HepG2 (cell line): Measurements from ENCODE around the gene MTOR. TPM values are rescaled to one million over a fixed set of nuclear protein-coding genes. Genes with fewer than 3 reads are reported as not detected.

ENCODE experiments used
- ATAC-seq: fragments of 200-7000 bp; cut with Tn5 transposase; 3 replicates; pipeline ENCODE4 v1.9.1; 2020; ENCODE audit warnings: mild to moderate bottlenecking, moderate library complexity
- BruUV-seq: library from RNA; stranded (reverse); fragments of 400-500 nt; replicated peaks from 2 replicates; lab custom pipeline; 2021; lab: Mats Ljungman, UMichigan
- CTCF ChIA-PET: fragments of 300-600 bp; formaldehyde crosslinking; extraction: SDS; loops from one replicate; lab custom pipeline; 2021; ENCODE audit warnings: low total read pairs, inconsistent platforms, low intra/inter-chr PET ratio; lab: Yijun Ruan, JAX
- POLR2A ChIA-PET: fragments of 350-600 bp; sonication (Branson Sonifier 250); formaldehyde crosslinking; loops from one replicate; lab custom pipeline; 2020; ENCODE audit warnings: antibody characterized with exemption, inconsistent platforms; lab: Yijun Ruan, JAX
- DNase-seq: peaks from one replicate; pipeline ENCODE4 v3.0.0-alpha.2; 2015; ENCODE audit warnings: low spot score
- FAIRE-seq: peaks from 3 replicates; lab custom pipeline; 2011; peaks lifted over from hg19 to GRCh38; lab: Jason Lieb, UNC
- H2AFZ ChIP-seq: one replicate; pipeline ENCODE4 v1.6.1; 2011; ENCODE audit warnings: low read length, inconsistent platforms
- H3K27ac ChIP-seq: fragments of 300-600 bp; 3 replicates; pipeline ENCODE4 v1.8.0; 2011; ENCODE audit warnings: mixed run types, mild to moderate bottlenecking, mixed read lengths, low read length, inconsistent platforms; ENCODE audit not compliant: insufficient read depth; ENCODE audit errors: extremely low read length
- H3K27me3 ChIP-seq, 2 experiments: fragments of 200-600 bp in 1 of 2; 2 replicates in 1 of 2; 3 replicates in 1 of 2; pipeline versions ENCODE4 v1.6.0 to v1.8.0; 2011; ENCODE audit warnings: low read length in 2 of 2, mild to moderate bottlenecking in 2 of 2, moderate library complexity in 2 of 2, inconsistent platforms in 1 of 2; ENCODE audit not compliant: insufficient read depth in 2 of 2, control insufficient read depth in 1 of 2
- H3K36me3 ChIP-seq, 2 experiments: fragments of 200-600 bp in 1 of 2; replicated peaks in 1 of 2; 2 replicates in 1 of 2; 3 replicates in 1 of 2; pipeline versions ENCODE4 v1.5.1 to v1.8.0; 2011; ENCODE audit warnings: low read length in 2 of 2, inconsistent platforms in 1 of 2; ENCODE audit not compliant: insufficient read depth in 2 of 2, control insufficient read depth in 1 of 2
- H3K4me1 ChIP-seq: 2 replicates; pipeline ENCODE4 v1.5.1; 2012; ENCODE audit warnings: low read length, inconsistent platforms; ENCODE audit not compliant: insufficient read depth
- H3K4me2 ChIP-seq: 2 replicates; pipeline ENCODE4 v1.6.0; 2011; ENCODE audit warnings: low read depth, low read length, inconsistent platforms
- H3K4me3 ChIP-seq, 3 experiments: fragments of 200-600 bp in 1 of 3; sonication (generic), shearing (Covaris generic) in 1 of 3; replicated peaks in 1 of 3; 2 replicates each; pipeline ENCODE4 v1.5.1; 2011 to 2016; ENCODE audit warnings: low read length in 3 of 3, inconsistent platforms in 2 of 3, low read depth in 2 of 3, mild to moderate bottlenecking in 2 of 3, control low read depth in 1 of 3, mixed read lengths in 1 of 3; ENCODE audit not compliant: insufficient read depth in 1 of 3
- H3K79me2 ChIP-seq: one replicate; pipeline ENCODE4 v1.6.1; 2011; ENCODE audit warnings: low read length, inconsistent platforms; ENCODE audit not compliant: insufficient read depth
- H3K9ac ChIP-seq: 2 replicates; pipeline ENCODE4 v1.6.0; 2011; ENCODE audit warnings: mild to moderate bottlenecking, low read depth, low read length, inconsistent platforms; ENCODE audit not compliant: insufficient read depth
- H3K9me3 ChIP-seq: 2 replicates; pipeline ENCODE4 v1.5.1; 2012; ENCODE audit warnings: mild to moderate bottlenecking, low read length
- H4K20me1 ChIP-seq: 2 replicates; pipeline ENCODE4 v1.6.0; 2011; ENCODE audit warnings: inconsistent platforms, mild to moderate bottlenecking, low read length, moderate library complexity; ENCODE audit not compliant: insufficient read depth
- AGO1 ChIP-seq: fragments of 200-400 bp; formaldehyde crosslinking; IDR thresholded peaks from 2 replicates; pipeline ENCODE4 v1.6.1; 2017; ENCODE audit warnings: mild to moderate bottlenecking, low read depth, low read length, moderate library complexity; ENCODE audit not compliant: poor library complexity, severe bottlenecking
- ARNT ChIP-seq: fragments of 450-650 bp; IDR thresholded peaks from 2 replicates; pipeline ENCODE4 v1.6.1; 2017
- ASH2L ChIP-seq: fragments of 300-600, 200-600 bp; sonication (generic); IDR thresholded peaks from 2 replicates; pipeline ENCODE4 v1.7.0; 2017; ENCODE audit warnings: low read depth, mild to moderate bottlenecking, moderate library complexity, mixed read lengths, low read length; ENCODE audit not compliant: insufficient read length
- DMAP1 ChIP-seq: IDR thresholded peaks from 2 replicates; pipeline ENCODE4 v1.6.1; 2016
- DNMT3B ChIP-seq: conservative IDR thresholded peaks from 2 replicates; pipeline ENCODE4 v1.6.1; 2016; ENCODE audit warnings: missing biosample characterization, control low read depth
- EEA1 ChIP-seq: sonication (generic); formaldehyde crosslinking; IDR thresholded peaks from 2 replicates; pipeline ENCODE4 v1.5.1; 2020; ENCODE audit warnings: mild to moderate bottlenecking, missing genetic modification reagents, borderline replicate concordance
- HOXD1 ChIP-seq: sonication (generic); formaldehyde crosslinking; IDR thresholded peaks from 2 replicates; pipeline ENCODE4 v1.5.0; 2020; ENCODE audit warnings: missing genetic modification reagents
- KLF9 ChIP-seq: IDR thresholded peaks from 2 replicates; pipeline ENCODE4 v1.6.1; 2016; ENCODE audit warnings: low read depth
- SNAPC5 ChIP-seq: sonication (generic); formaldehyde crosslinking; IDR thresholded peaks from 2 replicates; pipeline ENCODE4 v1.8.1; 2023; ENCODE audit warnings: mild to moderate bottlenecking, missing genetic modification reagents, borderline replicate concordance
- ZFP91 ChIP-seq: sonication (generic); formaldehyde crosslinking; IDR thresholded peaks from 2 replicates; pipeline ENCODE4 v1.9.0; 2022; ENCODE audit warnings: missing genetic modification reagents, mild to moderate bottlenecking, borderline replicate concordance
- ZNF12 ChIP-seq: sonication (generic); formaldehyde crosslinking; IDR thresholded peaks from 2 replicates; pipeline ENCODE4 v1.5.0; 2020; ENCODE audit warnings: missing genetic modification reagents
- ZNF234 ChIP-seq: sonication (generic); formaldehyde crosslinking; conservative IDR thresholded peaks from 2 replicates; pipeline ENCODE4 v1.5.1; 2020; ENCODE audit warnings: mild to moderate bottlenecking, missing genetic modification reagents
- ZNF337 ChIP-seq: sonication (generic); formaldehyde crosslinking; IDR thresholded peaks from 2 replicates; pipeline ENCODE4 v1.5.1; 2020; ENCODE audit warnings: missing genetic modification reagents, low read depth, mild to moderate bottlenecking, borderline replicate concordance
- ZSCAN12 ChIP-seq: sonication (generic); formaldehyde crosslinking; IDR thresholded peaks from 2 replicates; pipeline ENCODE4 v1.9.0; 2021; ENCODE audit warnings: mild to moderate bottlenecking, missing genetic modification reagents
- WGBS: methylation state at CpG from one replicate; pipeline ENCODE4 v1.1.6; 2017; ENCODE audit warnings: low lambda C conversion rate; 5-methylcytosine and 5-hydroxymethylcytosine counted together
- in situ Hi-C: cut with HindIII; loops from 2 replicates; pipeline ENCODE4 v1.10.0; 2017; ENCODE audit warnings: low pct_unique_long_range_greater_than_20kb; ENCODE audit not compliant: extremely low pct_ligation_motif_present
- intact Hi-C: fragments of 100-400 bp; cut with micrococcal nuclease; formaldehyde crosslinking; loops from one replicate; pipeline ENCODE4 v1.10.0; 2022; ENCODE audit not compliant: unreplicated experiment
- polyA plus RNA-seq, 8 experiments: library from polyadenylated mRNA; depleted of rRNA in 3 of 8; stranded (reverse) in 7 of 8; unstranded in 1 of 8; fragments of >200 nt; fragmentation: Illumina TruSeq in 4 of 8; extraction: Trizol in 4 of 8; gene quantifications; 2 replicates each; pipeline versions ENCODE4 v1.2.1 to v1.2.3, GENCODE V29; 2011 to 2016; ENCODE audit warnings: low read depth in 4 of 8, missing spikeins in 1 of 8, mixed read lengths in 1 of 8; ENCODE audit not compliant: insufficient read depth in 1 of 8
- total RNA-seq, 5 experiments: library from RNA; depleted of rRNA; stranded (reverse); fragments of >200 nt; fragmentation: Illumina TruSeq; extraction: Trizol; gene quantifications; 2 replicates each; pipeline ENCODE4 v1.2.3, GENCODE V29; 2016; ENCODE audit warnings: low read depth in 1 of 5
- TF ChIP-seq, protein P1 (sequence below): sonication (generic); formaldehyde crosslinking; conservative IDR thresholded peaks from 2 replicates; pipeline ENCODE4 v1.4.0; 2020; ENCODE audit warnings: mild to moderate bottlenecking, missing genetic modification reagents, moderate library complexity
- TF ChIP-seq, protein P2 (sequence below): sonication (generic); IDR thresholded peaks from 2 replicates; pipeline ENCODE4 v1.6.1; 2016; ENCODE audit warnings: low read depth, borderline replicate concordance

MTOR gene
- total and polyA plus RNA-seq, 2 of the 13 experiments (the other 11 are each of a cell fraction or from before 2014, with no cell fraction given), result 24.6 to 34.6 TPM

DNA sequence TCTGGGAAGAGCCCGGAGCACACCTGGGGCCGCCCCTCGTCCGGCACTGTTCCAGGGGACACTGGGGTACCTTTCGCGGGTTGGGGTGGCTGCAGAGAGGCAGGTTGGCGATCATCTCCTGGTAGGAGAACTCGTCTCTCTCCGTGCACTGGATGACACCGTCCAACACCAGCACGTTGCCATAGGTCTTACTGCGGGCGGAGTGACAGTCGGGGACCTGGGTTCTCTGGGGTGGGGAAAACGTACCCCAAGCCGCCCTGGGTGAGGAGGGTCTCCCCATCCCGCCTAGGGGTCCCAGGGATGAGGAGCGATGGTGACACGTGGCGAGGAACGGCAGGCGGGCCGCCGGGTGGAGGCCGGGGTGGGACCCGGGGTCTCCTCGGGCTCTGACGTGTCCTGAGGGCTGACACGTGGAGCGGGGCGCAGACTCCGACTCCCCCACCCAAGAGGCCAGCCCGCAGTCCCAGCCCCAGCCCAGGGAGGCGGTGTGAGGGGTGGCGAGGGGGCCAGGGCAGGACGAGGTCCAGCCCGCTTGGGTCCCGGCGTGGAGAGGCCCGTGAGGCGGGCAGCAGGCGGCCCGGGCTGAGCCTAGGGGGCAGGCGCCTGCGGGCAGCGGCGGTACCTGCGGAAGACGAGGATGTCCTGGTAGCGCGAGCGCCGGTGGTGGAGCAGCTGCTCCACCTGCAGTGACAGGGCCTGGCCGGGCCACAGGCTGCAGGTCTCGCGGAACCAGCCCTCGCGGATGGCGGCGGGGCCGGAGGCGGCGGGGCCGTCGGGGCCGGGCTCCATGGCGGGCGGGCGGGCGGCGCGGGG lies 203.0 kb downstream of the MTOR start (continued):
- TF ChIP-seq ASH2L (no peak), ZSCAN12 (no peak), KLF9 (CRISPR knock-in tag) (no peak), ZNF12 (CRISPR knock-in tag) (no peak), DNMT3B (CRISPR knock-in tag) (no peak), HOXD1 (CRISPR knock-in tag) (0 out of 2 replicates have a peak, but pooled peaks have one; percentile 29), DMAP1 (peak; percentile 47)

- peaks cover 1% of the 10 kb centered on the region; the same call in 1 of the 2 replicates for H4K20me1 ChIP-seq
- peak overlapping the region; percentile 73 for H3K27ac ChIP-seq
- H3K4me3 ChIP-seq, result peak overlapping the region; percentile 85 to 97 (median 86)
- in situ Hi-C loops, result no loop called here
- ChIA-PET POLR2A (interaction anchor here (2.6 kb wide), 1 partner anchor 12 kb away, joined by 11 read pairs; the partner anchor contains the start of gene MASP2), CTCF (no interaction called here)
- ATAC-seq (no peak), FAIRE-seq (no peak), DNase-seq (no peak)
- H3K4me1 ChIP-seq, result peaks cover 39% of the 10 kb centered on the region
- peaks cover 5 to 31% of the 10 kb centered on the region in 2 experiments; a peak in 4 of 5 replicates for H3K36me3 ChIP-seq
- no peaks in the 10 kb centered on the region; a peak in 1 of 5 replicates for H3K27me3 ChIP-seq
- H3K4me2 ChIP-seq, result peak overlapping the region; percentile 89
- 15% methylated on average over 14 of the region's 28 CpGs for WGBS
- intact Hi-C loops, result no loop called here
- H3K9ac ChIP-seq, result peak overlapping the region; percentile 91
- no peak overlapping the region for H2AFZ ChIP-seq
- H3K9me3 ChIP-seq, result no peaks in the 10 kb centered on the region
- peaks cover 16% of the 10 kb centered on the region for H3K79me2 ChIP-seq
- TSS peak; percentile 54 for BruUV-seq
- TF ChIP-seq ARNT (no peak), ZFP91 (CRISPR knock-in tag) (0 out of 2 replicates have a peak, but pooled peaks have one; percentile 1), EEA1 (CRISPR knock-in tag) (0 out of 2 replicates have a peak, but pooled peaks have one; percentile 29), ZNF337 (no peak), AGO1 (peak; percentile 18), ZNF234 (CRISPR knock-in tag) (no peak), SNAPC5 (CRISPR knock-in tag) (no peak)
- TF ChIP-seq, protein P1, sequence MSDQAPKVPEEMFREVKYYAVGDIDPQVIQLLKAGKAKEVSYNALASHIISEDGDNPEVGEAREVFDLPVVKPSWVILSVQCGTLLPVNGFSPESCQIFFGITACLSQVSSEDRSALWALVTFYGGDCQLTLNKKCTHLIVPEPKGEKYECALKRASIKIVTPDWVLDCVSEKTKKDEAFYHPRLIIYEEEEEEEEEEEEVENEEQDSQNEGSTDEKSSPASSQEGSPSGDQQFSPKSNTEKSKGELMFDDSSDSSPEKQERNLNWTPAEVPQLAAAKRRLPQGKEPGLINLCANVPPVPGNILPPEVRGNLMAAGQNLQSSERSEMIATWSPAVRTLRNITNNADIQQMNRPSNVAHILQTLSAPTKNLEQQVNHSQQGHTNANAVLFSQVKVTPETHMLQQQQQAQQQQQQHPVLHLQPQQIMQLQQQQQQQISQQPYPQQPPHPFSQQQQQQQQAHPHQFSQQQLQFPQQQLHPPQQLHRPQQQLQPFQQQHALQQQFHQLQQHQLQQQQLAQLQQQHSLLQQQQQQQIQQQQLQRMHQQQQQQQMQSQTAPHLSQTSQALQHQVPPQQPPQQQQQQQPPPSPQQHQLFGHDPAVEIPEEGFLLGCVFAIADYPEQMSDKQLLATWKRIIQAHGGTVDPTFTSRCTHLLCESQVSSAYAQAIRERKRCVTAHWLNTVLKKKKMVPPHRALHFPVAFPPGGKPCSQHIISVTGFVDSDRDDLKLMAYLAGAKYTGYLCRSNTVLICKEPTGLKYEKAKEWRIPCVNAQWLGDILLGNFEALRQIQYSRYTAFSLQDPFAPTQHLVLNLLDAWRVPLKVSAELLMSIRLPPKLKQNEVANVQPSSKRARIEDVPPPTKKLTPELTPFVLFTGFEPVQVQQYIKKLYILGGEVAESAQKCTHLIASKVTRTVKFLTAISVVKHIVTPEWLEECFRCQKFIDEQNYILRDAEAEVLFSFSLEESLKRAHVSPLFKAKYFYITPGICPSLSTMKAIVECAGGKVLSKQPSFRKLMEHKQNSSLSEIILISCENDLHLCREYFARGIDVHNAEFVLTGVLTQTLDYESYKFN (CRISPR knock-in tag), result no peak
- TF ChIP-seq, protein P2, sequence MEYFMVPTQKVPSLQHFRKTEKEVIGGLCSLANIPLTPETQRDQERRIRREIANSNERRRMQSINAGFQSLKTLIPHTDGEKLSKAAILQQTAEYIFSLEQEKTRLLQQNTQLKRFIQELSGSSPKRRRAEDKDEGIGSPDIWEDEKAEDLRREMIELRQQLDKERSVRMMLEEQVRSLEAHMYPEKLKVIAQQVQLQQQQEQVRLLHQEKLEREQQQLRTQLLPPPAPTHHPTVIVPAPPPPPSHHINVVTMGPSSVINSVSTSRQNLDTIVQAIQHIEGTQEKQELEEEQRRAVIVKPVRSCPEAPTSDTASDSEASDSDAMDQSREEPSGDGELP, result peak; percentile 45; the same call in 1 of the 2 replicates
Observed at GRCh38 chr1:11058595-11059154, 203.7 kb downstream of the MTOR start.
